ENCODE data around the gene CKM.

DNA sequence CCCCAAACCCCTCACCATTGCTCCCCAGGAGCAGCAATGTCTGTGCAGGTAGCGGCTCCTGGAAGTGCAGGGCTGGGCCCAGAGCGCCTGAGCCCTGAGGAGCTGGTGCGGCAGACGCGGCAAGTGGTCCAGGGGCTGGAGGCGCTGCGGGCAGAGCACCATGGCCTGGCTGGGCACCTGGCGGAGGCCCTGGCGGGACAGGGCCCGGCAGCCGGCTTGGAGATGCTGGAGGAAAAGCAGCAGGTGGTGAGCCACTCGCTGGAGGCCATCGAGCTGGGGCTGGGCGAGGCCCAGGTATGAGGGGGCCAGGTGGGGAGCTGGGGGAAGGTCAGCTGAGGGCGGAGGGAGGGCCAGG, 22.8 kb upstream of the CKM start:
- TF ChIP-seq, protein P1, sequence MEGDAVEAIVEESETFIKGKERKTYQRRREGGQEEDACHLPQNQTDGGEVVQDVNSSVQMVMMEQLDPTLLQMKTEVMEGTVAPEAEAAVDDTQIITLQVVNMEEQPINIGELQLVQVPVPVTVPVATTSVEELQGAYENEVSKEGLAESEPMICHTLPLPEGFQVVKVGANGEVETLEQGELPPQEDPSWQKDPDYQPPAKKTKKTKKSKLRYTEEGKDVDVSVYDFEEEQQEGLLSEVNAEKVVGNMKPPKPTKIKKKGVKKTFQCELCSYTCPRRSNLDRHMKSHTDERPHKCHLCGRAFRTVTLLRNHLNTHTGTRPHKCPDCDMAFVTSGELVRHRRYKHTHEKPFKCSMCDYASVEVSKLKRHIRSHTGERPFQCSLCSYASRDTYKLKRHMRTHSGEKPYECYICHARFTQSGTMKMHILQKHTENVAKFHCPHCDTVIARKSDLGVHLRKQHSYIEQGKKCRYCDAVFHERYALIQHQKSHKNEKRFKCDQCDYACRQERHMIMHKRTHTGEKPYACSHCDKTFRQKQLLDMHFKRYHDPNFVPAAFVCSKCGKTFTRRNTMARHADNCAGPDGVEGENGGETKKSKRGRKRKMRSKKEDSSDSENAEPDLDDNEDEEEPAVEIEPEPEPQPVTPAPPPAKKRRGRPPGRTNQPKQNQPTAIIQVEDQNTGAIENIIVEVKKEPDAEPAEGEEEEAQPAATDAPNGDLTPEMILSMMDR (IDR thresholded peaks at IDR 0.05), result no peak
- no peak for TF ChIP-seq POLR2A (IDR thresholded peaks at IDR 0.05; ENCODE audit: low read depth)
